IMR-90 (cell line): Measurements from ENCODE around the gene GTSE1. TPM values are rescaled to one million over a fixed set of nuclear protein-coding genes. Genes with fewer than 3 reads are reported as not detected.

Source experiments
- ATAC-seq: fragments of 200-7000 bp; cut with Tn5 transposase; 2 replicates; pipeline ENCODE4 v1.9.1; 2020; ENCODE audit warnings: low read depth, mild to moderate bottlenecking, moderate library complexity
- BruUV-seq: library from RNA; stranded (reverse); fragments of 400-500 nt; replicated peaks from 2 replicates; lab custom pipeline; 2021; lab: Mats Ljungman, UMichigan
- CTCF ChIA-PET: fragments of 300-600 bp; formaldehyde crosslinking; extraction: SDS; loops from one replicate; lab custom pipeline; 2021; ENCODE audit warnings: antibody characterized with exemption; lab: Yijun Ruan, JAX
- POLR2A ChIA-PET: fragments of 300-600 bp; sonication (Branson Sonifier 250); formaldehyde crosslinking; loops from one replicate; lab custom pipeline; 2022; ENCODE audit warnings: antibody characterized with exemption; ENCODE audit not compliant: unreplicated experiment; lab: Charles Lee
- DNase-seq: peaks from one replicate; pipeline ENCODE4 v3.0.0; 2013
- H2AFZ ChIP-seq: replicated peaks from 2 replicates; pipeline ENCODE3; 2013; ENCODE audit warnings: low read length, mild to moderate bottlenecking; ENCODE audit not compliant: poor library complexity
- H2AK5ac ChIP-seq: 2 replicates; pipeline ENCODE4 v1.6.1; 2013; ENCODE audit warnings: low read depth, low read length, inconsistent platforms
- H2AK9ac ChIP-seq: replicated peaks from 2 replicates; pipeline ENCODE3; 2013; ENCODE audit warnings: mild to moderate bottlenecking, low read depth, low read length, moderate library complexity; ENCODE audit not compliant: poor library complexity
- H2BK120ac ChIP-seq: 2 replicates; pipeline ENCODE4 v1.6.1; 2013; ENCODE audit warnings: low read depth, low read length, inconsistent platforms
- H2BK15ac ChIP-seq: 3 replicates; pipeline ENCODE4 v1.6.1; 2013; ENCODE audit warnings: low read depth, low read length, inconsistent platforms
- H2BK20ac ChIP-seq: 2 replicates; pipeline ENCODE4 v1.6.1; 2013; ENCODE audit warnings: low read depth, mild to moderate bottlenecking, inconsistent platforms, low read length, moderate library complexity
- H2BK5ac ChIP-seq: 2 replicates; pipeline ENCODE4 v1.6.1; 2013; ENCODE audit warnings: mild to moderate bottlenecking, low read depth, low read length, inconsistent platforms; ENCODE audit not compliant: poor library complexity, severe bottlenecking
- H3K14ac ChIP-seq: replicated peaks from 2 replicates; pipeline ENCODE4 v1.6.1; 2013; ENCODE audit warnings: low read depth, low read length, inconsistent platforms
- H3K18ac ChIP-seq: 2 replicates; pipeline ENCODE4 v1.6.1; 2013; ENCODE audit warnings: low read depth, low read length, control low read depth
- H3K23ac ChIP-seq: 2 replicates; pipeline ENCODE4 v1.6.1; 2013; ENCODE audit warnings: low read depth, low read length, inconsistent platforms
- H3K27ac ChIP-seq: 2 replicates; pipeline ENCODE4 v1.5.1; 2013; ENCODE audit warnings: mild to moderate bottlenecking, control low read depth, low read length; ENCODE audit not compliant: insufficient read depth
- H3K27me3 ChIP-seq: 2 replicates; pipeline ENCODE4 v1.6.1; 2013; ENCODE audit warnings: low read length; ENCODE audit not compliant: control insufficient read depth, insufficient read depth
- H3K36me3 ChIP-seq: 2 replicates; pipeline ENCODE4 v1.6.1; 2013; ENCODE audit warnings: low read length, mixed read lengths; ENCODE audit not compliant: control insufficient read depth, insufficient read depth
- H3K4ac ChIP-seq: 2 replicates; pipeline ENCODE4 v1.6.1; 2013; ENCODE audit warnings: low read depth, low read length, inconsistent platforms
- H3K4me1 ChIP-seq: 2 replicates; pipeline ENCODE4 v1.6.1; 2013; ENCODE audit warnings: low read length, mixed read lengths; ENCODE audit not compliant: control insufficient read depth, insufficient read depth
- H3K4me2 ChIP-seq: 2 replicates; pipeline ENCODE4 v1.6.1; 2013; ENCODE audit warnings: low read depth, mild to moderate bottlenecking, control low read depth, low read length, moderate library complexity
- H3K4me3 ChIP-seq: 2 replicates; pipeline ENCODE4 v1.5.1; 2013; ENCODE audit warnings: low read depth, mild to moderate bottlenecking, control low read depth, low read length, moderate library complexity; ENCODE audit not compliant: insufficient read depth
- H3K56ac ChIP-seq: 2 replicates; pipeline ENCODE4 v1.6.1; 2013; ENCODE audit warnings: low read length, inconsistent platforms; ENCODE audit not compliant: insufficient read depth; ENCODE audit errors: extremely low read depth
- H3K79me1 ChIP-seq, 2 experiments: 2 replicates each; pipeline ENCODE4 v1.6.1; 2013; ENCODE audit warnings: low read length in 2 of 2, inconsistent platforms in 1 of 2, low read depth in 1 of 2
- H3K9ac ChIP-seq: 2 replicates; pipeline ENCODE4 v1.6.1; 2013; ENCODE audit warnings: low read depth, low read length, control low read depth
- H3K9me1 ChIP-seq: 2 replicates; pipeline ENCODE4 v1.6.1; 2013; ENCODE audit warnings: low read length, inconsistent platforms; ENCODE audit not compliant: insufficient read depth
- H3K9me3 ChIP-seq: 2 replicates; pipeline ENCODE4 v1.6.1; 2013; ENCODE audit warnings: low read length; ENCODE audit not compliant: control insufficient read depth, insufficient read depth
- H4K20me1 ChIP-seq: 2 replicates; pipeline ENCODE4 v1.6.1; 2013; ENCODE audit warnings: low read length, inconsistent platforms; ENCODE audit not compliant: insufficient read depth
- H4K5ac ChIP-seq: 2 replicates; pipeline ENCODE4 v1.6.1; 2013; ENCODE audit warnings: mild to moderate bottlenecking, low read depth, low read length, control low read depth
- H4K8ac ChIP-seq, 2 experiments: 2 replicates each; pipeline ENCODE4 v1.6.1; 2013; ENCODE audit warnings: low read depth in 2 of 2, low read length in 2 of 2, control low read depth in 1 of 2, inconsistent platforms in 1 of 2
- H4K91ac ChIP-seq: 2 replicates; pipeline ENCODE4 v1.6.1; 2013; ENCODE audit warnings: low read depth, low read length, inconsistent platforms; ENCODE audit not compliant: insufficient read depth
- BHLHE40 ChIP-seq: fragments of 150-350 bp; IDR thresholded peaks from 2 replicates; pipeline ENCODE4 v1.6.1; 2016; ENCODE audit warnings: mild to moderate bottlenecking, low read depth, low read length
- CEBPB ChIP-seq: IDR thresholded peaks from 2 replicates; pipeline ENCODE4 v1.6.1; 2012; ENCODE audit warnings: low read depth, low read length, improper control_type of control experiment
- CHD1 ChIP-seq: IDR thresholded peaks from 2 replicates; pipeline ENCODE4 v1.6.1; 2012; ENCODE audit warnings: low read depth, low read length, improper control_type of control experiment
- CTCF ChIP-seq: conservative IDR thresholded peaks from 2 replicates; pipeline ENCODE4 v1.5.1; 2012; ENCODE audit warnings: mild to moderate bottlenecking, low read depth, low read length, improper control_type of control experiment
- ELK1 ChIP-seq: fragments of 150-350 bp; IDR thresholded peaks from 2 replicates; pipeline ENCODE4 v1.6.1; 2016; ENCODE audit warnings: low read depth, mild to moderate bottlenecking, low read length, moderate library complexity, borderline replicate concordance
- FOS ChIP-seq: fragments of 150-350 bp; IDR thresholded peaks from 2 replicates; pipeline ENCODE4 v1.6.1; 2016; ENCODE audit warnings: low read depth, low read length
- MAFK ChIP-seq: IDR thresholded peaks from 2 replicates; pipeline ENCODE4 v1.6.1; 2012; ENCODE audit warnings: low read depth, low read length, improper control_type of control experiment
- MAZ ChIP-seq: IDR thresholded peaks from 2 replicates; pipeline ENCODE4 v1.6.1; 2012; ENCODE audit warnings: low read depth, mild to moderate bottlenecking, low read length, improper control_type of control experiment, moderate library complexity, borderline replicate concordance
- MXI1 ChIP-seq: IDR thresholded peaks from 2 replicates; pipeline ENCODE4 v1.6.1; 2012; ENCODE audit warnings: low read depth, mild to moderate bottlenecking, low read length, moderate library complexity, borderline replicate concordance
- NFE2L2 ChIP-seq: fragments of 150-350 bp; IDR thresholded peaks from 2 replicates; pipeline ENCODE4 v1.6.1; 2016; ENCODE audit warnings: low read depth, mild to moderate bottlenecking, low read length
- POLR2A ChIP-seq: IDR thresholded peaks from 2 replicates; pipeline ENCODE4 v1.6.1; 2012; ENCODE audit warnings: mild to moderate bottlenecking, low read depth, low read length
- RAD21 ChIP-seq: IDR thresholded peaks from 2 replicates; pipeline ENCODE4 v1.6.1; 2012; ENCODE audit warnings: low read length, improper control_type of control experiment
- RCOR1 ChIP-seq: IDR thresholded peaks from 2 replicates; pipeline ENCODE4 v1.6.1; 2012; ENCODE audit warnings: mild to moderate bottlenecking, low read length, improper control_type of control experiment; ENCODE audit not compliant: insufficient replicate concordance
- RFX5 ChIP-seq: IDR thresholded peaks from 2 replicates; pipeline ENCODE4 v1.8.0; 2012; ENCODE audit warnings: low read depth, mild to moderate bottlenecking, low read length, moderate library complexity
- SMC3 ChIP-seq: fragments of 150-350 bp; IDR thresholded peaks from 2 replicates; pipeline ENCODE4 v1.6.1; 2016; ENCODE audit warnings: low read depth, mild to moderate bottlenecking, antibody characterized with exemption, low read length, moderate library complexity
- USF2 ChIP-seq: fragments of 150-350 bp; IDR thresholded peaks from 2 replicates; pipeline ENCODE4 v1.6.1; 2017; ENCODE audit warnings: mild to moderate bottlenecking, antibody characterized with exemption, low read length, low read depth
- WGBS, 2 experiments: methylation state at CpG; one replicate each; pipeline versions ENCODE4 v1.1.5 to v1.1.7; 2013; ENCODE audit warnings: missing lambda C conversion rate in 2 of 2; ENCODE audit not compliant: insufficient read length in 1 of 2; ENCODE audit errors: extremely low coverage in 2 of 2; 5-methylcytosine and 5-hydroxymethylcytosine counted together
- dilution Hi-C: fragments of 300-500 bp; cut with HindIII; formaldehyde crosslinking; loops from one replicate; pipeline ENCODE4 v1.14.3; 2018; ENCODE audit warnings: low sequenced_read_pairs; ENCODE audit not compliant: unreplicated experiment
- in situ Hi-C: fragments of 300-500 bp; cut with MboI; formaldehyde crosslinking; loops from 3 replicates; pipeline ENCODE4 v1.14.3; 2019; ENCODE audit warnings: low sequenced_read_pairs, inconsistent platforms, mixed read lengths
- intact Hi-C: fragments of 100-400 bp; cut with micrococcal nuclease; formaldehyde crosslinking; loops from 2 replicates; pipeline ENCODE4 v1.10.0; 2022
- polyA plus RNA-seq, 3 experiments: library from polyadenylated mRNA; depleted of rRNA; stranded (reverse); fragments of >200 nt; gene quantifications; 2 replicates each; pipeline ENCODE4 v1.2.3, GENCODE V29; 2012; ENCODE audit warnings: low replicate concordance in 1 of 3
- total RNA-seq: library from RNA; depleted of rRNA; stranded (reverse); fragments of >200 nt; gene quantifications from 2 replicates; pipeline ENCODE4 v1.2.3, GENCODE V29; 2012

Gene GTSE1
- total and polyA plus RNA-seq, 2 of the 4 experiments (the other 2 are of a cell fraction) = 5.9 to 17.1 TPM

- no peak overlapping the region for H3K56ac ChIP-seq
- H2BK15ac ChIP-seq = no peak overlapping the region
- intact Hi-C loops (no loop called here), dilution Hi-C loops (no loop called here), in situ Hi-C loops (no loop called here)
- no peak overlapping the region for H2BK20ac ChIP-seq
- no peak overlapping the region for H3K4me3 ChIP-seq
- no peak overlapping the region for H4K8ac ChIP-seq
- ATAC-seq = no peak
- no TSS peak for BruUV-seq
- H3K27ac ChIP-seq = no peak overlapping the region
- no peak overlapping the region for H3K18ac ChIP-seq
- no peak overlapping the region for H3K23ac ChIP-seq
- no peak overlapping the region for H3K4ac ChIP-seq
- H2AK5ac ChIP-seq = no peak overlapping the region
- no peak overlapping the region for H2AFZ ChIP-seq
- no peak overlapping the region for H2BK5ac ChIP-seq
- ChIA-PET CTCF (no interaction called here), POLR2A (no interaction called here)
- H4K20me1 ChIP-seq = no peaks in the 10 kb centered on the region
- no peak overlapping the region for H4K5ac ChIP-seq
- no peaks in the 10 kb centered on the region; the same call in 1 of the 2 replicates for H3K9me1 ChIP-seq
- no peaks in the 10 kb centered on the region for H3K4me1 ChIP-seq
- WGBS, 2 experiments = 100% methylated on average over 1 of the region's 13 CpGs
- no peak for TF ChIP-seq USF2
- TF ChIP-seq FOS = no peak
- TF ChIP-seq CEBPB = no peak
- no peak for TF ChIP-seq RAD21
- no peak for TF ChIP-seq ELK1
- no peak for TF ChIP-seq NFE2L2
- TF ChIP-seq BHLHE40 = no peak
- no peak for TF ChIP-seq RCOR1
- no peak for TF ChIP-seq CHD1
- no peak for TF ChIP-seq CTCF
- no peak for TF ChIP-seq RFX5
- TF ChIP-seq MAFK = no peak
- no peak for TF ChIP-seq SMC3
- TF ChIP-seq MAZ = no peak
- TF ChIP-seq POLR2A = no peak
- TF ChIP-seq MXI1 = no peak
- no peaks in the 10 kb centered on the region for H3K27me3 ChIP-seq
- no peak overlapping the region for H3K4me2 ChIP-seq
- peak overlapping the region; percentile 55 for H2AK9ac ChIP-seq
- no peak overlapping the region for H3K9ac ChIP-seq
- DNase-seq = no peak
- H2BK120ac ChIP-seq = no peak overlapping the region
- H3K9me3 ChIP-seq = no peaks in the 10 kb centered on the region
- peaks cover 5 to 11% of the 10 kb centered on the region in 2 experiments; a peak in 3 of 4 replicates for H3K79me1 ChIP-seq
- no peak overlapping the region for H3K14ac ChIP-seq
- H3K36me3 ChIP-seq = peaks cover 29% of the 10 kb centered on the region
- no peak overlapping the region for H4K91ac ChIP-seq
These were observed 31.2 kb downstream of the GTSE1 start for GRCh38 chr22:46327691-46328465.
